Activated T-cell treated with anti-CD3 and anti-CD28 coated beads for 24 hours (primary cell): Measurements from ENCODE around the gene MAFG.
"Not testable (repeated sequence)": the region's sequence is repeated elsewhere in the genome, so short reads cannot be mapped to it uniquely, and the experiment has no call there.

ENCODE experiments used
- DNase-seq: peaks from one replicate; pipeline ENCODE4 v3.0.0-alpha.2; 2020; ENCODE audit warnings: low read depth

The MAFG gene

GRCh38 chr17:81923302-81924260, 4.0 kb downstream of the MAFG start:
- DNase-seq = no peak

DNA sequence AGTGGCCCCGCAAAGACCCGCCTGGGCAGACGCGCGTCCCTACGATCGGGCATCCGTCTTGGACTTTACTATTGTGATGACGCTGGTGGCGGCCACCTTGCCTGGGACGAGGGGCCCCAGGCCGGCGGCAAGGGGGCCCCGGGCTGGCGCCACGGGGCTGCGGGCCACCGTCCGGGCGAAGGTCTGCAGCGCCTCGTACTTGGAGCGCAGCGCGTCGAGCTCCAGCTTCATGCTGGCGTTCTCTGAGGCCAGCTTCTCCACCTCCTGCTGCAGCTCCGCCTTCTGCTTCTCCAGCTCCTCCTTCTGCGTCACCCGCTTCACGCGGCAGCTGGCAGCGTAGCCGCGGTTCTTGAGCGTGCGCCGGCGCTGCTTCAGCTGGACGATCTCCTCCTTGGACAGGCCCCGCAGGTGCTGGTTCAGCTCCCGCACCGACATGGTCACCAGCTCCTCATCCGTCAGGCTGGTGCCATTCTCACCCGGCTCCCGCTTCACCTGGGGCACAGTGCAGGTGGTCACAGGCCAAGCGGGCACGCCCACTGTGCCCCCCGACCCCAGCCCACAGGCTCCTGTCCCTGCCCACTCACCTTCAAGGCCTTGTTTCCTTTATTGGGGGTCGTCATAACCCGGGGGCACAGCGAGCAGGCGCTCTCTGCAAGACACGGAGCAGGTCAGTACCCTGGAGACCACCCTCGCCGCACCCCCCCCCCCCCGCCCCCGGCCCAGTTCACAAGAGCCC, 4.8 kb downstream of the MAFG start:
- no peak for DNase-seq

DNA sequence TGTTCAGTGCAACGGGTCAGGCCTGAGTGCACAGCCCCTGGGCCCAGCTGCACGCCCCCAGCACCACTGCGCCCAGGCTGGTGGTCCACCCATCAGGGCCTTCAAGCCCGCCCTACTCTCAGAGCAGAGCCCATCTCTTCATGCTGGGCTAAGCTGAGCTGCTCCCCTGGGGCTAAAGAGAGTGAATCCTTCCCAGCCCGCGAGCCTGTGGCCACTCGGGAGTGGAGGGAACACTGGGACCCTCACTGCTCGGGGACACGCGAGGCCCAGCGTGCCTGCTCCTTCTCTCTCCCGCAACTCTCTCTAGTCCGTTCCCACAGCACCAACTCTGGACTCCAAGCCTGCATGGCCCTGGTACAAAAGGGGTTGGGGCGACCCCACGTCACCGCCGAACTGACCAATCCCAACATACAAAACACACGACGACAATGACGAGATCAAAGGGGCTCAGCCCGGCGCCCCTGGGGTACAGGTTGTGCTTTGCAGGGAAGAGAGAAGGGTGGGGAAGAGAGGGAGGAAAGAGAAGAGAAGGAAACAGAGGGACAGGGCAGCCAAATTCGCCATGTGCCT, 5.5 kb downstream of the MAFG start:
- no peak for DNase-seq

DNA sequence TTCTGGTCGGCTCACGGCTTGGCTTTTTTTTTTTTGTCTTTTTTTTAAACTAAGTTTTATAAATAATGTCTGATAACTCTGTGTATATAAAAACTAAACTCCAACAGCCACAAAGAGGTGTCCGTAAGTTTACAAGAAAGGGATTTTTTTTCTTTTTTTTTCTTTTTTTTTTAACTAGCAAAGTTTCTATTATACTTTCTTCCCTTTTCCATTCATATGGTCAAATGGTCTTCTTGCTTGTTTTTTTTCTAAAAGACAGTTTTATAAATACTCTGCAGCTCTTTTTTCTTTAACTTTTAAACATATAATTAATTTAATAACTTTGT, 6.0 kb downstream of the MAFG start:
- no peak for DNase-seq

GRCh38 chr17:81920612-81921536, 6.7 kb downstream of the MAFG start:
- no peak for DNase-seq

DNA sequence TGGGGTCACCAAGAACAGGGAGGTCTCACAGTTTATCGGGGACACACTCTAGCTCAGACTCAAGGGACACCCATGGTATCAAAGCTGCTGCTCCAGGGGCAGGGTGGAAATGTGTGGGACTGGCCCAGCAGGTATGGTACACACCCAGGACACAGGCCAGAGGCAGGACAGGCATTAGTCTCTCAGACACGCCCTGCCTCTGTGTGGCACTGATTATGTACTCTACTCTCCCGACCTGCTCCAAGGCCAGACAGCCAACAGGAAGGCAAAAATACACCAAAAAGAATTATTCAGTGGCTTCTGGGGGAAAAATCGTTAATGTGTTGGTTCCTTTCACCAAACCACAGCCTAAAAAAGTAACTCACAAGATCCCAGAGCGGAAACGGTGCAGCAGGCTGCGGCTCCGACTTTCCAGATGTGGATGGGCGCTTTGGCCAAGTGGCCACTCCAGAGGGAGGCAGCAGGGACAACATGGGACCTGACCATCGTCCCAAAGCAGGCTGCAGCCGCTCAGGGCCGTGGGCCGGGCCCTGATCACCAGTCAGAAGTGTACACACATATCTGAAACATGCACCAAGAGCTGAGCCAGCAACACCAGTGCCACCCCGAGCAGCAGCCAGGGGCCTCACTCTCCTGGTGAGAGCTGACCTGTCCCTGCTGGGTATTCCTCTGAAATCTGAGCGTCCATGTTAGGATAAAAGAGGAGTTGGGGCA, 8.5 kb downstream of the MAFG start:
- no peak for DNase-seq

- not testable (repeated sequence) for DNase-seq
These were observed 9.2 kb downstream of the MAFG start for GRCh38 chr17:81918333-81918669.

DNA sequence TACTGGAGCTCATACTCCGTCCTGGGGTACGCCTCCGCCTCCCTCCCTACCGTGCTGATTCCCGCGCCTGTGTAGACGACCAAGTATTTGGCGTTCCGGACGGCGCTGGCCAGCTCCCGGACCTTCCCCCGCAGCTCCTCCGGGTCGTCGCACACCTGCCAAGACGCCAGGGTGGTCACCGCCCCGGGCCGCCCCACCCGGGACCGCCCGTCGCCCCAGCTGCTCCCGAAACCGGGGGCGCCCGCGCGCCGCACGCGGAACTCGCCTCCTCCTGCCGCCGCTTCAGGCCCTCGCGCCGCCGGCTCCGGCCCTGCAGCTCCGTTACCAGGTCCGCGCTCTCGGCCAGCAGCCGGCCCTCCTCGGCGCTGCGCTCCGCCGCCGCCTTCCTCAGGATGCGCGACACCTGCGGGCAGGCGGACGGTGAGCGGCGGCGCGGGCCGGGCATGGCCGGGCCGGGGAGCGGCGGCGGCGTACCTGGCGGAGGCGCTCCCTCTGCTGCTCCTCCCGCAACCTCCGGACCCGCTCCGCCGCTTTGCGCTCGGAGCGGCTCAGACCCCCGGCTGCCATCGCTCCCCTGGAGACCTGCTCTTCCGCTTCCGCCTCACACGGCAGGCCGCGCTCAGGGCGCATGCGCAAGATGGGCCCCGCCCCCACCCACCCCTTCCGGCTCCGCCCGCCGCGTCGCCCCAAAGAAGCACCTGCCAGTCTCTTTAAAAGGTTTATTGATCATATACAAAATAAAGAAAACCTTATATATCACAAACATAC, 9.8 kb downstream of the MAFG start, which contains the start of gene SIRT7:
TSS of gene SIRT7 (minus strand) at position 612 of the 768 bp plus-strand sequence. CDS start at position 567, 45 bp downstream.
- DNase-seq = peak; percentile 71

DNA sequence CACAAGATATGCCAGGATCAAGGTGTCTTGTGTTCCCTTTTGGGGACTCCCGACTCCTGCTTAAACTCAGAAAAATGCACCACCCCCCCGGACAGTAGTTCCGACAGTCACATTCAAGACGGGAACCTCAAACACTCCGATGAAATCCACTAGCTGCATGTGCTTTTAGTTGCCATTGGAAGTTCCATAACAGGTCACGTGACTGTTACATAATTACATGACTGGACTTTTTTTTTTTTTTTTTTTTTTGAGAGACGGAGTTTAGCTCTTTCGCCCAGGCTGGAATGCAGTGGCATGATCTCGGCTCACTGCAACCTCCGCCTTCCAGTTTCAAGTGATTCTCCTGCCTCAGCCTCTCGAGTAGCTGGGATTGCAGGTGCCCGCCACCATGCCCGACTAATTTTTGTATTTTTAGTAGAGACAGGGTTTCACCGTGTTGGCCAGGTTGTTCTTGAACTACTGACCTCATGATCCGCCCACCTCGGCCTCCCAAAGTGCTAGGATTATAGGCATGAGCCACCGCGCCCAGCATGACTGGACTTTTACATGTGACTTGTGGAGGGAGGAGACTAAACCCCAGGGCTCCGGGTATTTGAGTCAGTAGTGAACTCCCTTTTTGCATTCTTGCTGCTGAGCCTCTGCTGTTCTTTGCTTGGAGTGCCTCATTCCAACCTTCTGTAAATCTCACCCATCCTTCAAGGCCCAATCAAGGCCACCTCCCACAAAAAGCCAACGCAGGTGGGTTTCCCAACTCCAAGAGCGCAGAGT, 11.1 kb downstream of the MAFG start:
- DNase-seq = no peak

DNA sequence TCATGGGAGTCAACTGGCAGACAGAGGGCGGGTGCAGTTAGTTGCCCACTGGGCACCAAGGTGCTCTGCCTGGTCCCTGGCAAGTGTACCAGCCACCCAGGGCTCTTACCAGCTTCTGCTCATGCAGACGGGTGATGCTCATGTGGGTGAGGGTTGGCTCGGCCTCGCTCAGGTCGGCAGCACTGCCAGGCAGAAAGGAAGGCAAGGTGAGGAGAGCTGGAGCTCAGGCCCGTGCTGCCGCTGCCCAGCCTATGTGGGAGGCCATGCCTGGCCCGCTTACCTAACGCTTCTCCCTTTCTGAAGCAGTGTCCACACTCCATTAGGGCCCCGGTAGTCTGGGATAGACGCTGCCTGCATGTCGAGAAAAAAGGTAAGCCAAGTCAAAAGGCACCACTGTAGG, 12.2 kb downstream of the MAFG start:
- DNase-seq = no peak

DNA sequence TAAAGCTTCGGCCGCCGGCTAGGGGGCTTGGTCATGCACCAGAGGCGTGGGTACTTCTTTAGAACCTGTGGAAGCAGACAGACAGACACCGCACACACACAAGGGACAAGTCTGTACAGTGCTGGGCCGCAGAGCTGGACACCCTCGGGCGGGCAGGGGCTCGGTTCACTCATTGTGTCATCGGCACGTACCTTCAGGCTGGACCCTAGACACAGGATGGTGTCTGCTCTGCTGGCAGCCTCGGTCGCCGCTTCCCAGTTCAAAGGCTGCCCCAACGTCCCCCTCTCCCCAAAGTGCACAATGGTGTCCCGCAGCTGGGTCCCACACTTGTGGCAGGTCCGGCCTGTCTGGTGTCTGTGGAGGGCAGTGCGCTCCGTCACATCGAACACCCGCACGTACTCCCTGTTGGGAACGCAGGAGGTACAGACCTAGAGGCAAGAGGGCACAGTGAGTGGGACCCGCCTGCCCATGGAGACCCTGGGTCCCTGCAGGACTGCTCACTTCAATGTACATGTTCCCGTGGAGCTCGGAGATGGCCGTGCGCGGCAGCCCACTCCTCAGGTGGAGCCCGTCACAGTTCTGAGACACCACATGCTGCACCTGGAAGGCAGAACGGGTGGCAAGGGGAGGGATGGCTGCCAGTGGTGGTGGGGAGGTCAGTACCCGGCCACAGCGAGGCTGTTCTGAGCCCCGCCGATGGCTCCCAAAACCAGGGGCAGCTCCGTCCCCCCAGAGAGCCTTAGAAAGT, 13.3 kb downstream of the MAFG start:
- no peak for DNase-seq

- DNase-seq = no peak
These were observed 14.0 kb downstream of the MAFG start for GRCh38 chr17:81913394-81914102.

GRCh38 chr17:81912441-81913309, 14.9 kb downstream of the MAFG start:
- DNase-seq = no peak

GRCh38 chr17:81911969-81912368, 15.6 kb downstream of the MAFG start:
- no peak for DNase-seq

DNA sequence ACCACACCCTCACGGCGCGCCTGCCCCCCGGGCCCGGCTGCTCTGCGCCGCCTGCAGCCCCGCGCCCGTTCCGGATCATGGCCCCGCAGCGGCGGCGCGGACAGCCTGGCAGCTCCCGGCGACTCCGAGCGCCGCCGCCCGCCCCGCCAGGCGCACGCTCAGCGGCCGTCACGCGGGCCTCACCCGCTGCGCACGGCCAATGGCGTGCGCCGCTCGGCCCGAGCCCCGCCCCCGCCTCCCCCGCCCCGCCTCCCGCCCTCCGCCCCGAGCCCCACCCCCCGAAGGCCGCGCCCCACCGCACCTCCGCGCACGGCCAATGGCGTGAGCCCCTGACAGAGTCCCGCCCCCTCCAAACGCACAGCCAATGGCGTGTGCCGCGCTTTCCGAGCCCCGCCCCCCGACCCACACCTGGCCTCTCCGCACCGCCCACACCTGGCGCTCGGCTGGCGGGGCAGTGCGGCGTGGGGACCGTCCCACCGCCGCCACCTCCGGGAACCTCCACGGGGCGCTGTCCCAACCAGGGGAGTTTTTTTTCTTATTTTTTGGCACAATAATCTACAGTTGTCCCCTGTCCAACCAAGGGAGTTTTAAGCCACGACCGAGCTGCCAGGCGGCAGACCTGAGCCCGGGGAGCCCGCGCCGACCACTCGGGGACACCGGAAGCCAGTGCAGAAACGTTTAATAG, 16.1 kb downstream of the MAFG start, which contains the start of gene PCYT2:
TSS of gene PCYT2 (minus strand) at position 123 of the 685 bp plus-strand sequence. CDS start at position 79, 44 bp downstream.
- DNase-seq = peak; percentile 89

DNA sequence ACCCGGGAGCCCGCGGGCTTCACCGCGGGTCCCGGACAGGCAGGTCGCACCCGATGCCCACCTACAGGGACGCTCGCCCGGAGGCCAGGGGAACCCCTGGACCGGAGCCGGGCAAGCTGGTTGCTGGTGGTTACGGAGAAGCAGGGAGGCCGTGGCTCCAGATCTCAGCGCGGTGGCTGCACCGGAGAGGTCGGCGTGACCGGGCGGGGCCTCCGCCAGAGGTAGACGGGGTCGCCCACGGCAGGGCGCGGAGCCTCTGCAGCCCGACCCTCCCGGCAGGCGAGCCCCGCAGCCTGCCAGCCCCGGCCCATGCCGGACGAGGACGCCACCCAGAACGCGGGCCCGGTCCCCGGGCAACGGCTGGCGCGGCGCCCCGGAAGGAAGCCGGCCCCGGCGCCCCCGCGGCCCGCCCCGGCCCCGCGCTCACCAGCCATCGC, 16.7 kb downstream of the MAFG start:
- DNase-seq = no peak
